A549 (cell line): Measurements from ENCODE around the gene PIK3R2. TPM values are rescaled to one million over a fixed set of nuclear protein-coding genes. Genes with fewer than 3 reads are reported as not detected.

ENCODE experiments used
- ATAC-seq, 2 experiments: fragments of 200-7000 bp in 1 of 2; fragments of >200 bp in 1 of 2; cut with Nextera tagmentation in 1 of 2; cut with Tn5 transposase in 1 of 2; 3 replicates each; pipeline versions ENCODE4 v1.8.0 to v1.9.1; 2018 to 2020; ENCODE audit warnings: mild to moderate bottlenecking in 1 of 2, moderate library complexity in 1 of 2
- CTCF ChIA-PET: fragments of 300-600 bp; sonication (Branson Sonifier 250); formaldehyde crosslinking; extraction: SDS; loops from one replicate; lab custom pipeline; 2021; ENCODE audit warnings: antibody characterized with exemption, inconsistent platforms; lab: Yijun Ruan, JAX
- POLR2A ChIA-PET: fragments of 350-600 bp; formaldehyde crosslinking; extraction: SDS; loops from one replicate; lab custom pipeline; 2021; ENCODE audit warnings: antibody characterized with exemption, inconsistent platforms; lab: Yijun Ruan, JAX
- DNase-seq, 2 experiments: peaks; one replicate each; pipeline versions ENCODE4 v3.0.0 to v3.0.0-alpha.2; 2011 to 2016; ENCODE audit warnings: low read depth in 1 of 2, low spot score in 1 of 2
- FAIRE-seq: peaks from 2 replicates; lab custom pipeline; 2011; peaks lifted over from hg19 to GRCh38; lab: Jason Lieb, UNC
- H3K27ac ChIP-seq, 2 experiments: fragments of >200 bp; sonication (Bioruptor Twin); formaldehyde crosslinking; 3 replicates each; pipeline ENCODE4 v1.5.1; 2016 to 2017
- H3K4me1 ChIP-seq: fragments of >200 bp; sonication (Bioruptor Twin); formaldehyde crosslinking; 3 replicates; pipeline ENCODE4 v1.6.1; 2016
- H3K4me2 ChIP-seq: fragments of >200 bp; sonication (Bioruptor Twin); formaldehyde crosslinking; 3 replicates; pipeline ENCODE4 v1.6.1; 2016
- H3K4me3 ChIP-seq: fragments of >200 bp; sonication (Bioruptor Twin); formaldehyde crosslinking; 3 replicates; pipeline ENCODE4 v1.5.1; 2016
- H3K9me3 ChIP-seq: fragments of >200 bp; sonication (Bioruptor Twin); formaldehyde crosslinking; 3 replicates; pipeline ENCODE4 v1.6.1; 2016
- E2F6 ChIP-seq: IDR thresholded peaks from 2 replicates; pipeline ENCODE4 v1.6.1; 2012; ENCODE audit warnings: low read depth, borderline replicate concordance
- EHF ChIP-seq: fragments of 250-450 bp; sonication (Bioruptor Pico); IDR thresholded peaks from 2 replicates; pipeline ENCODE4 v1.5.0; 2020; ENCODE audit warnings: mild to moderate bottlenecking
- ESRRA ChIP-seq: fragments of 150-350 bp; IDR thresholded peaks from 2 replicates; pipeline ENCODE4 v1.6.1; 2014; ENCODE audit warnings: mild to moderate bottlenecking, low read length, borderline replicate concordance
- FOSB ChIP-seq: fragments of 250-450 bp; sonication (Bioruptor Pico); IDR thresholded peaks from 2 replicates; pipeline ENCODE4 v1.5.0; 2020; ENCODE audit warnings: mild to moderate bottlenecking, moderate library complexity
- FOSL2 ChIP-seq, 2 experiments: fragments of 450-650 bp in 1 of 2; fragments of >200 bp in 1 of 2; sonication (Bioruptor Twin) in 1 of 2; formaldehyde crosslinking; IDR thresholded peaks; 2 replicates each; pipeline versions ENCODE4 v1.5.0 to v1.6.1; 2016 to 2020; ENCODE audit warnings: mild to moderate bottlenecking in 1 of 2, moderate library complexity in 1 of 2
- FOXS1 ChIP-seq: fragments of 250-450 bp; sonication (Bioruptor Pico); IDR thresholded peaks from 2 replicates; pipeline ENCODE4 v1.5.0; 2020; ENCODE audit warnings: mild to moderate bottlenecking, moderate library complexity
- HES2 ChIP-seq: fragments of >200 bp; sonication (Bioruptor Twin); formaldehyde crosslinking; IDR thresholded peaks from 2 replicates; pipeline ENCODE4 v1.6.1; 2016
- HEYL ChIP-seq: fragments of 250-450 bp; sonication (Bioruptor Pico); IDR thresholded peaks from 2 replicates; pipeline ENCODE4 v1.8.0; 2021; ENCODE audit warnings: mild to moderate bottlenecking, moderate library complexity
- HOXB5 ChIP-seq: fragments of 250-450 bp; sonication (Bioruptor Pico); IDR thresholded peaks from 2 replicates; pipeline ENCODE4 v1.5.0; 2020; ENCODE audit warnings: mild to moderate bottlenecking, moderate library complexity
- JUN ChIP-seq, 2 experiments: fragments of >200 bp; sonication (Bioruptor Twin); formaldehyde crosslinking; IDR thresholded peaks; 2 replicates in 1 of 2; 3 replicates in 1 of 2; pipeline ENCODE4 v1.6.1; 2016 to 2017
- MYC ChIP-seq: IDR thresholded peaks from 2 replicates; pipeline ENCODE4 v1.6.1; 2012; ENCODE audit warnings: mild to moderate bottlenecking, inconsistent platforms, low read length, improper control_type of control experiment, borderline replicate concordance
- NPAS2 ChIP-seq: fragments of 250-450 bp; sonication (Bioruptor Pico); IDR thresholded peaks from 2 replicates; pipeline ENCODE4 v1.8.0; 2022; ENCODE audit warnings: mild to moderate bottlenecking, moderate library complexity, borderline replicate concordance
- POLR2A ChIP-seq: IDR thresholded peaks from 2 replicates; pipeline ENCODE4 v1.6.1; 2012; ENCODE audit warnings: mild to moderate bottlenecking, low read length
- REST ChIP-seq: fragments of 200-600 bp; sonication (generic); IDR thresholded peaks from 2 replicates; pipeline ENCODE4 v1.6.1; 2016; ENCODE audit warnings: antibody characterized with exemption, mild to moderate bottlenecking, moderate library complexity
- RNF2 ChIP-seq: fragments of 200-600 bp; sonication (generic); IDR thresholded peaks from 2 replicates; pipeline ENCODE4 v1.6.1; 2016; ENCODE audit warnings: low read depth, mild to moderate bottlenecking, antibody characterized with exemption, moderate library complexity, borderline replicate concordance
- SREBF2 ChIP-seq: fragments of 450-650 bp; IDR thresholded peaks from 2 replicates; pipeline ENCODE4 v1.6.1; 2014; ENCODE audit warnings: mild to moderate bottlenecking, moderate library complexity
- ZC3H11A ChIP-seq: fragments of 450-650 bp; IDR thresholded peaks from 2 replicates; pipeline ENCODE4 v1.6.1; 2014; ENCODE audit warnings: antibody characterized with exemption, mild to moderate bottlenecking
- ZFP36 ChIP-seq: fragments of 450-650 bp; IDR thresholded peaks from 2 replicates; pipeline ENCODE4 v1.6.1; 2014; ENCODE audit warnings: borderline replicate concordance; ENCODE audit not compliant: partially characterized antibody
- ZNF302 ChIP-seq: fragments of 250-450 bp; sonication (Bioruptor Pico); IDR thresholded peaks from 2 replicates; pipeline ENCODE4 v1.9.0; 2021; ENCODE audit warnings: inconsistent platforms, mild to moderate bottlenecking, moderate library complexity
- ZSCAN20 ChIP-seq: fragments of 250-450 bp; sonication (Bioruptor Pico); IDR thresholded peaks from 2 replicates; pipeline ENCODE4 v1.8.0; 2022; ENCODE audit warnings: mild to moderate bottlenecking, moderate library complexity
- WGBS: methylation state at CpG from one replicate; pipeline ENCODE4 v1.1.6; 2017; ENCODE audit errors: missing lambda C conversion rate; 5-methylcytosine and 5-hydroxymethylcytosine counted together
- polyA plus RNA-seq, 4 experiments: library from polyadenylated mRNA; depleted of rRNA in 3 of 4; stranded (reverse); fragments of >200 nt; fragmentation: RNase III in 1 of 4; extraction: RNeasy Plus Mini Kit Qiagen cat#74134 plus additional on column Dnase treatment in 1 of 4; gene quantifications; 2 replicates in 3 of 4; 3 replicates in 1 of 4; pipeline ENCODE4 v1.2.3, GENCODE V29; 2011 to 2017
- TF ChIP-seq, protein P1 (sequence below): fragments of >200 bp; sonication (Bioruptor Twin); formaldehyde crosslinking; IDR thresholded peaks from 3 replicates; pipeline ENCODE4 v1.6.1; 2016
- TF ChIP-seq, protein P2 (sequence below): fragments of 250-450 bp; sonication (Bioruptor Pico); IDR thresholded peaks from 2 replicates; pipeline ENCODE4 v1.5.0; 2020; ENCODE audit warnings: low read depth, mild to moderate bottlenecking, moderate library complexity

PIK3R2 gene
- polyA plus RNA-seq, 2 of the 4 experiments (the other 2 are of a cell fraction) = 6.7 to 8.3 TPM

DNA sequence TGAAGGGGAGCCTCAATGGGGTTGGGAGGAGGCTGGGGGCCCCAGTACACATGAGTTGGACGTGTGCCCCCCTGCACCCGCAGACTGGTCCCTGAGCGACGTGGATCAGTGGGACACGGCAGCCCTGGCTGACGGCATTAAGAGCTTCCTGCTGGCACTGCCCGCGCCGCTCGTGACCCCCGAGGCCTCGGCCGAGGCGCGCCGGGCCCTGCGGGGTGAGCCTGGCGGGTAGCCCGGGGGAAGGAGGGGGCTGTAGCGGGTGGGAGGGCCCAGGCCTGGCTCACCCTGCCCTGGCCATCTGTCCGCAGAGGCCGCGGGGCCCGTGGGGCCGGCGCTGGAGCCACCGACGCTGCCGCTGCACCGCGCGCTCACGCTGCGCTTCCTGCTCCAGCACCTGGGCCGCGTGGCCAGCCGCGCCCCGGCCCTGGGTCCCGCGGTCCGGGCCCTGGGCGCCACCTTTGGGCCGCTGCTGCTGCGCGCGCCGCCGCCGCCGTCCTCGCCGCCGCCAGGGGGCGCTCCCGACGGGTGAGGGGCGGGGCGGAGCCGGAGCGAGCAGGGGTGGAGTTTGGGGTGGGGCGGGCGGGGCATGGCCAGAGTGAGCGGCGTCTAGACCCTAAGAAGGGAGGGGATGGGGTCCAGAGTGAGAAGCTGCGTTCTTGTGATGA, 8.1 kb downstream of the PIK3R2 start (continued):
- TF ChIP-seq JUN (IDR thresholded peaks at IDR 0.05) = peak in 1 of 2 experiments; percentile 24; a peak in 1 of 5 replicates
- TF ChIP-seq FOSB (CRISPR knock-in tag) = no peak

- peak overlapping the region; percentile 96 for H3K4me2 ChIP-seq
- ChIA-PET CTCF (interaction anchor here (0.6 to 2.4 kb wide), 10 partner anchors 10 to 221 kb away, joined by 3 to 20 read pairs (median 4); no protein-coding TSS in a partner anchor), POLR2A (interaction anchor here (0.8 kb wide), 1 partner anchor 9 kb away, joined by 3 read pairs; no protein-coding TSS in a partner anchor)
- ATAC-seq (peak; percentile 16 to 41; a peak in 4 of 6 replicates), DNase-seq (no peak), FAIRE-seq (no peak)
- TF ChIP-seq POLR2A (no peak), REST (no peak), FOXS1 (CRISPR knock-in tag) (no peak), ZC3H11A (no peak), MYC (no peak), HES2 (no peak), HOXB5 (no peak), EHF (no peak), ZFP36 (no peak), RNF2 (no peak), ESRRA (no peak), NPAS2 (no peak), E2F6 (no peak), SREBF2 (no peak), ZNF302 (CRISPR knock-in tag) (no peak), FOSL2 (IDR thresholded peaks at IDR 0.05) (no peak), FOSL2 (CRISPR knock-in tag; IDR thresholded peaks at IDR 0.05) (no peak), HEYL (CRISPR knock-in tag) (no peak), ZSCAN20 (CRISPR knock-in tag) (no peak)
- TF ChIP-seq, protein P1, sequence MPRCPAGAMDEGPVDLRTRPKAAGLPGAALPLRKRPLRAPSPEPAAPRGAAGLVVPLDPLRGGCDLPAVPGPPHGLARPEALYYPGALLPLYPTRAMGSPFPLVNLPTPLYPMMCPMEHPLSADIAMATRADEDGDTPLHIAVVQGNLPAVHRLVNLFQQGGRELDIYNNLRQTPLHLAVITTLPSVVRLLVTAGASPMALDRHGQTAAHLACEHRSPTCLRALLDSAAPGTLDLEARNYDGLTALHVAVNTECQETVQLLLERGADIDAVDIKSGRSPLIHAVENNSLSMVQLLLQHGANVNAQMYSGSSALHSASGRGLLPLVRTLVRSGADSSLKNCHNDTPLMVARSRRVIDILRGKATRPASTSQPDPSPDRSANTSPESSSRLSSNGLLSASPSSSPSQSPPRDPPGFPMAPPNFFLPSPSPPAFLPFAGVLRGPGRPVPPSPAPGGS = no peak
- TF ChIP-seq, protein P2, sequence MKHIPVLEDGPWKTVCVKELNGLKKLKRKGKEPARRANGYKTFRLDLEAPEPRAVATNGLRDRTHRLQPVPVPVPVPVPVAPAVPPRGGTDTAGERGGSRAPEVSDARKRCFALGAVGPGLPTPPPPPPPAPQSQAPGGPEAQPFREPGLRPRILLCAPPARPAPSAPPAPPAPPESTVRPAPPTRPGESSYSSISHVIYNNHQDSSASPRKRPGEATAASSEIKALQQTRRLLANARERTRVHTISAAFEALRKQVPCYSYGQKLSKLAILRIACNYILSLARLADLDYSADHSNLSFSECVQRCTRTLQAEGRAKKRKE (CRISPR knock-in tag) = no peak
- peaks cover 20% of the 10 kb centered on the region for H3K4me1 ChIP-seq
- H3K9me3 ChIP-seq = no peaks in the 10 kb centered on the region
- 70% methylated on average over 18 of the region's 19 CpGs for WGBS
- H3K27ac ChIP-seq = peak overlapping the region in 1 of 2 experiments; percentile 96; a peak in 2 of 6 replicates
- peak overlapping the region; percentile 42; the same call in 2 of the 3 replicates for H3K4me3 ChIP-seq
These were observed 8.7 kb downstream of the PIK3R2 start for GRCh38 chr19:18161636-18162002.
